Mesenchymal stem cell (in vitro differentiated cells and primary cell): ENCODE results near the gene TRIM44.

Experiments used
- DNase-seq: peaks from one replicate; pipeline ENCODE4 v3.0.0-alpha.2; 2013
- H2AFZ ChIP-seq: one replicate; pipeline ENCODE4 v1.6.1; 2013; ENCODE audit warnings: low read depth, mild to moderate bottlenecking, control low read depth, inconsistent platforms, low read length, moderate library complexity
- H2AK5ac ChIP-seq: 2 replicates; pipeline ENCODE4 v1.6.1; 2013; ENCODE audit warnings: low read length, moderate library complexity, mild to moderate bottlenecking, inconsistent platforms; ENCODE audit not compliant: severe bottlenecking
- H2BK120ac ChIP-seq: one replicate; pipeline ENCODE4 v1.6.1; 2013; ENCODE audit warnings: low read depth, mild to moderate bottlenecking, inconsistent platforms, low read length, moderate library complexity
- H2BK12ac ChIP-seq, 2 experiments: one replicate each; pipeline ENCODE4 v1.6.1; 2013; ENCODE audit warnings: inconsistent platforms in 2 of 2, low read length in 2 of 2, mild to moderate bottlenecking in 2 of 2, moderate library complexity in 2 of 2, control low read depth in 1 of 2
- H2BK15ac ChIP-seq: one replicate; pipeline ENCODE4 v1.6.1; 2013; ENCODE audit warnings: mild to moderate bottlenecking, low read depth, inconsistent platforms; ENCODE audit not compliant: poor library complexity, severe bottlenecking
- H2BK5ac ChIP-seq: 2 replicates; pipeline ENCODE4 v1.6.1; 2013; ENCODE audit warnings: low read depth, mild to moderate bottlenecking, low read length, control low read depth, inconsistent platforms; ENCODE audit not compliant: poor library complexity, severe bottlenecking
- H3K14ac ChIP-seq, 2 experiments: one replicate each; pipeline ENCODE4 v1.6.1; 2013; ENCODE audit warnings: inconsistent platforms in 2 of 2, low read length in 2 of 2, control low read depth in 1 of 2, mild to moderate bottlenecking in 1 of 2, moderate library complexity in 1 of 2
- H3K18ac ChIP-seq, 2 experiments: one replicate each; pipeline ENCODE4 v1.6.1; 2013; ENCODE audit warnings: inconsistent platforms in 2 of 2, low read length in 2 of 2, control low read depth in 1 of 2, low read depth in 1 of 2, mild to moderate bottlenecking in 1 of 2
- H3K23ac ChIP-seq, 2 experiments: one replicate each; pipeline ENCODE4 v1.6.1; 2013; ENCODE audit warnings: inconsistent platforms in 2 of 2, low read length in 2 of 2, mild to moderate bottlenecking in 2 of 2, moderate library complexity in 2 of 2, control low read depth in 1 of 2
- H3K27ac ChIP-seq: 2 replicates; pipeline ENCODE4 v1.5.1; 2013; ENCODE audit warnings: mild to moderate bottlenecking, moderate library complexity, low read length, control low read depth, inconsistent platforms; ENCODE audit not compliant: poor library complexity, severe bottlenecking
- H3K27me3 ChIP-seq, 2 experiments: 2 replicates each; pipeline versions ENCODE4 v1.6.1 to v1.7.0; 2013; ENCODE audit warnings: low read length in 2 of 2, mild to moderate bottlenecking in 2 of 2, moderate library complexity in 2 of 2, control low read depth in 1 of 2, inconsistent platforms in 1 of 2; ENCODE audit not compliant: control insufficient read depth in 1 of 2, insufficient read depth in 1 of 2
- H3K36me3 ChIP-seq, 2 experiments: 2 replicates each; pipeline versions ENCODE4 v1.6.1 to v1.7.0; 2013; ENCODE audit warnings: low read length in 2 of 2, control low read depth in 1 of 2, inconsistent platforms in 1 of 2, low read depth in 1 of 2, mild to moderate bottlenecking in 1 of 2; ENCODE audit not compliant: insufficient read depth in 2 of 2, control insufficient read depth in 1 of 2
- H3K4ac ChIP-seq, 2 experiments: one replicate each; pipeline ENCODE4 v1.6.1; 2013; ENCODE audit warnings: inconsistent platforms in 2 of 2, low read length in 2 of 2, mild to moderate bottlenecking in 2 of 2, moderate library complexity in 2 of 2, control low read depth in 1 of 2, low read depth in 1 of 2
- H3K4me1 ChIP-seq: 2 replicates; pipeline ENCODE4 v1.6.1; 2013; ENCODE audit warnings: low read depth, low read length, control low read depth; ENCODE audit not compliant: control insufficient read depth, insufficient read depth
- H3K4me2 ChIP-seq: 2 replicates; pipeline ENCODE4 v1.6.1; 2013; ENCODE audit warnings: low read length, mild to moderate bottlenecking, inconsistent platforms; ENCODE audit not compliant: poor library complexity, severe bottlenecking
- H3K4me3 ChIP-seq, 2 experiments: 2 replicates each; pipeline versions ENCODE4 v1.5.1 to v1.7.0; 2013; ENCODE audit warnings: low read length in 2 of 2, mild to moderate bottlenecking in 2 of 2, control low read depth in 1 of 2, low read depth in 1 of 2; ENCODE audit not compliant: insufficient read depth in 1 of 2
- H3K79me1 ChIP-seq: replicated peaks from 2 replicates; pipeline ENCODE4 v1.6.1; 2013; ENCODE audit warnings: mild to moderate bottlenecking, control low read depth, low read length, inconsistent platforms; ENCODE audit not compliant: poor library complexity, severe bottlenecking
- H3K9ac ChIP-seq: 2 replicates; pipeline ENCODE4 v1.7.0; 2013; ENCODE audit warnings: mild to moderate bottlenecking, low read length, moderate library complexity
- H3K9me3 ChIP-seq: 2 replicates; pipeline ENCODE4 v1.7.0; 2013; ENCODE audit warnings: mild to moderate bottlenecking, low read length; ENCODE audit not compliant: control insufficient read depth
- H4K8ac ChIP-seq: one replicate; pipeline ENCODE4 v1.6.1; 2013; ENCODE audit warnings: inconsistent platforms, mild to moderate bottlenecking, low read length, moderate library complexity
- H4K91ac ChIP-seq: one replicate; pipeline ENCODE4 v1.6.1; 2013; ENCODE audit warnings: mild to moderate bottlenecking, low read length, inconsistent platforms
- WGBS: methylation state at CpG from one replicate; pipeline ENCODE4 v1.1.7; 2013; ENCODE audit warnings: mixed read lengths; 5-methylcytosine and 5-hydroxymethylcytosine counted together

The TRIM44 gene

GRCh38 chr11:35655254-35655653, 7.3 kb upstream of the TRIM44 start:
- Histone ChIP-seq H2BK120ac (no peak overlapping the region), H3K27me3 (no peaks in the 10 kb centered on the region), H3K9ac (no peak overlapping the region), H2BK12ac (no peak overlapping the region), H3K36me3 (no peaks in the 10 kb centered on the region), H3K23ac (no peak overlapping the region), H3K4me3 (no peak overlapping the region), H3K9me3 (no peaks in the 10 kb centered on the region), H2AK5ac (no peak overlapping the region), H3K4me1 (no peaks in the 10 kb centered on the region), H3K4ac (no peak overlapping the region), H3K18ac (no peak overlapping the region), H3K4me2 (no peak overlapping the region), H2AFZ (no peak overlapping the region), H3K27ac (no peak overlapping the region), H2BK15ac (no peak overlapping the region), H3K79me1 (no peaks in the 10 kb centered on the region), H4K91ac (no peak overlapping the region), H3K14ac (no peak overlapping the region), H4K8ac (no peak overlapping the region), H2BK5ac (no peak overlapping the region)
- WGBS, result 61% methylated on average over 1 of the region's 1 CpG
- DNase-seq, result no peak

DNA sequence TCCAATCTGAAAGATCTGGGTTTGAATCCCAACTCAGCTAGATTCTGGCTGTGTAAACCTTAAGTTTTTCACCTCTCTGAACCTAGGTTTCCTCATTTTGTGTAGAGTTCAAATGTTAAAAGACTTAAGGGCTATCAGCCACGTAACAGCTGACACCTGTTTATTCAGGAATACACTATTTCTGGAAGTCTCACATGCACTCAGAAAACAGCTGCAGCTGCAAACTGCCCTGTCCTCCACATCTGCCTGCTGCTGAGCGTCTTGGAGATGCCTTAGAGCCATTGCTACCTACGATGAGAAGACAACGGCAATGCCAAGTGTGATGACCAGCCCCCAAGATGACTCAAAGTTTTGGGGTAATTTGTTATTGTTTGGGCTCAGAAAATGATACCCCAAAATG, 6.7 kb upstream of the TRIM44 start:
- WGBS, result 63% methylated on average over 2 of the region's 4 CpGs
- H3K9me3 ChIP-seq, result no peaks in the 10 kb centered on the region

DNA sequence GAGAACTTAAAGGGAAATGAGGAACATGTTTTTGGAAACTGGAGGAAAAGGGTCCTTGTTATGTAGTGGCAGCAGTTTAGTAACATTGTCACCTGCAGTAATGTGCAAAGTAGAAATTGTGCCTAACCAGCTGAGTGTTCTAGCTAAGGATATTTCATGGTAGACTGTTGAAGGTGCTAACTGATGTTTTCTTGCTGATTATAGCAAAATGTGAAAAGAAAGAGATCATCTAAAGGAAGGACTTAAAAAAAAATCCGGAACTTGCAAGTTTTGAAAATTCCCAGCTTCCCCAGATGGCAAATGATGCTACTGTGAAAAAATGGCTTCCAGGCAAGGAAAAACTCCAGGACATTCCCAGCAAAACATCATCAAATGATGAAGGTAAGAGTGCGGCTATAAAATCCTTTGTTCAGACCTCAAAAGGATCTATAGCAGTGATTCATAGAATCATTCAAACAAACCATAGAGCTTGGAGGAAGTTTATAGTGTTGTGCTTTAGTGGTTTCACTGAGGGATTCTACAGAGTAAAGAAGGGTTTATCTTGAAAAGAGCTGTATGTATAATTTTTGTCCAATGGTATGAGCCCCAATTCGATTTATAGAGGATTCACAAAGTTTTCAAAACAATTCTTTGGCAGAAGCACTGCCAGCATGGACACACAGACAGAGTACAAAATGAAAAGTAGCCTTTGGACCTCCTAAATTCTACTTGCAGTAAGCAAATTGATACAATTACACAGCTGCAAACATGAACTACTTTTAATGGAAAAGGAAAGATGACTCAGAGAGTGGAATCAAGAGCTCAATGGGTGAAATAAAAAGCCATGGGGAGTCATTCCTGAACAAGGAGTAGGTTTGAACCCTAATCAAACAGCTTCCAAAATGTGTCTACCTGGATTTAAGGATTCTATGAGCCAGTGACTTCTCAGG, 4.3 kb upstream of the TRIM44 start:
- no peak overlapping the region for H2BK5ac ChIP-seq
- H3K4ac ChIP-seq, result no peak overlapping the region
- no peak overlapping the region for H3K27ac ChIP-seq
- H3K9ac ChIP-seq, result no peak overlapping the region
- no peak overlapping the region for H3K4me2 ChIP-seq
- no peak overlapping the region for H3K23ac ChIP-seq
- H3K79me1 ChIP-seq, result peaks cover 3% of the 10 kb centered on the region
- no peak overlapping the region for H2AFZ ChIP-seq
- H3K9me3 ChIP-seq, result no peaks in the 10 kb centered on the region
- no peak overlapping the region for H2BK120ac ChIP-seq
- no peak for DNase-seq
- no peaks in the 10 kb centered on the region for H3K27me3 ChIP-seq
- H3K4me3 ChIP-seq, result no peak overlapping the region
- peaks cover 5% of the 10 kb centered on the region for H3K4me1 ChIP-seq
- H2BK15ac ChIP-seq, result no peak overlapping the region
- no peak overlapping the region for H4K8ac ChIP-seq
- no peak overlapping the region for H2AK5ac ChIP-seq
- no peak overlapping the region for H3K18ac ChIP-seq
- H2BK12ac ChIP-seq, result no peak overlapping the region
- no peak overlapping the region for H3K14ac ChIP-seq
- H4K91ac ChIP-seq, result no peak overlapping the region
- 54% methylated on average over 2 of the region's 3 CpGs for WGBS
- no peaks in the 10 kb centered on the region for H3K36me3 ChIP-seq

More for the DNA sequence above, 6.7 kb upstream of the TRIM44 start:
- Histone ChIP-seq H3K27ac (no peak overlapping the region), H3K4me3 (no peak overlapping the region), H4K91ac (no peak overlapping the region), H2BK12ac (no peak overlapping the region), H3K14ac (peak overlapping the region in 1 of 2 experiments; percentile 60), H3K18ac (no peak overlapping the region), H3K79me1 (no peaks in the 10 kb centered on the region), H2AK5ac (no peak overlapping the region), H3K23ac (no peak overlapping the region), H3K4me2 (no peak overlapping the region), H3K9ac (no peak overlapping the region), H2BK120ac (no peak overlapping the region), H2BK5ac (no peak overlapping the region), H3K36me3 (no peaks in the 10 kb centered on the region), H4K8ac (no peak overlapping the region), H2BK15ac (no peak overlapping the region), H2AFZ (no peak overlapping the region), H3K4ac (no peak overlapping the region), H3K27me3 (no peaks in the 10 kb centered on the region), H3K4me1 (no peaks in the 10 kb centered on the region)
- DNase-seq, result no peak

DNA sequence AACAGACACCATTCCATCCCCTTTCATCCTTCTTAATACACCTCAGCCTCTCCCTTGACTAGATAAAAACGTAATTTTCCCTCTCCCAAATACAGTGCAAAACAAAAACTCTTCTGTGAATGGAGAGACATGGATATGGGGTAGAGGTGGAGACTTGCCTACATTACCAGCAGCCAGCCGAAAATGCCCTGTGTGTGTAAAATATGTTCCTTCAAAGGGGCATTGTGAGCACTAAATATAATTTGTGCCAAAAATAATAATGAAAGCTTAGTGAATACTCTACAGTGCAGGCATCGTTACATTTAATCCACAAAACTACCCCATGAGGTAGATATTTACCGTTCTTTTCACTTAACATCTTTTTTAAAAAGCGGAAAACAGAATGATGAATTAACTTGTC, 1.0 kb upstream of the TRIM44 start:
- Histone ChIP-seq H3K18ac (no peak overlapping the region), H2BK12ac (no peak overlapping the region), H3K4me3 (peak overlapping the region in 1 of 2 experiments; percentile 89), H2BK15ac (no peak overlapping the region), H3K36me3 (peaks cover 0 to 14% of the 10 kb centered on the region in 2 experiments), H3K27me3 (no peaks in the 10 kb centered on the region), H2AK5ac (no peak overlapping the region), H2AFZ (no peak overlapping the region), H3K14ac (no peak overlapping the region), H3K4me2 (peak overlapping the region; percentile 90), H3K27ac (no peak overlapping the region), H3K9ac (peak overlapping the region; percentile 89), H3K4ac (peak overlapping the region in 1 of 2 experiments; percentile 55), H4K91ac (no peak overlapping the region), H2BK5ac (no peak overlapping the region), H3K23ac (no peak overlapping the region), H2BK120ac (no peak overlapping the region), H3K4me1 (peaks cover 9% of the 10 kb centered on the region), H4K8ac (no peak overlapping the region), H3K9me3 (peaks cover 23% of the 10 kb centered on the region), H3K79me1 (peaks cover 6% of the 10 kb centered on the region)
- WGBS, result 100% methylated on average over 3 of the region's 5 CpGs
- DNase-seq, result no peak
